H9 (cell line): ENCODE results near the gene PLPP1. TPM values are rescaled to one million over a fixed set of nuclear protein-coding genes. Genes with fewer than 3 reads are reported as not detected.

Experiments used
- DNase-seq: peaks from one replicate; pipeline ENCODE4 v3.0.0-alpha.2; 2017
- H2AFZ ChIP-seq: one replicate; pipeline ENCODE4 v1.6.1; 2013; ENCODE audit warnings: mild to moderate bottlenecking, low read length, control low read depth, moderate library complexity
- H2AK5ac ChIP-seq: 2 replicates; pipeline ENCODE4 v1.6.1; 2013; ENCODE audit warnings: low read length, control low read depth, mixed read lengths; ENCODE audit not compliant: insufficient read length
- H2BK120ac ChIP-seq: one replicate; pipeline ENCODE4 v1.6.1; 2013; ENCODE audit warnings: low read depth, mild to moderate bottlenecking, low read length, control low read depth, inconsistent platforms; ENCODE audit not compliant: poor library complexity, severe bottlenecking
- H2BK12ac ChIP-seq: 2 replicates; pipeline ENCODE4 v1.6.1; 2013; ENCODE audit warnings: low read length, control low read depth, mixed read lengths, low read depth; ENCODE audit not compliant: insufficient read length
- H2BK15ac ChIP-seq: 2 replicates; pipeline ENCODE4 v1.6.1; 2013; ENCODE audit warnings: low read depth, low read length, control low read depth
- H2BK20ac ChIP-seq: one replicate; pipeline ENCODE4 v1.6.1; 2013; ENCODE audit warnings: low read depth, mild to moderate bottlenecking, low read length, control low read depth, inconsistent platforms; ENCODE audit not compliant: poor library complexity, severe bottlenecking
- H2BK5ac ChIP-seq: 2 replicates; pipeline ENCODE4 v1.6.1; 2013; ENCODE audit warnings: low read length, control low read depth, mixed read lengths; ENCODE audit not compliant: insufficient read length
- H3K14ac ChIP-seq: 2 replicates; pipeline ENCODE4 v1.6.1; 2013; ENCODE audit warnings: low read length, control low read depth; ENCODE audit not compliant: insufficient read depth
- H3K18ac ChIP-seq: 2 replicates; pipeline ENCODE4 v1.6.1; 2013; ENCODE audit warnings: low read depth, mild to moderate bottlenecking, mixed read lengths, low read length, control low read depth; ENCODE audit not compliant: insufficient read length
- H3K23ac ChIP-seq: 2 replicates; pipeline ENCODE4 v1.6.1; 2013; ENCODE audit warnings: low read length, control low read depth, mixed read lengths, low read depth; ENCODE audit not compliant: insufficient read length
- H3K23me2 ChIP-seq: 2 replicates; pipeline ENCODE4 v1.6.1; 2013; ENCODE audit warnings: low read depth, mild to moderate bottlenecking, mixed read lengths, low read length, control low read depth; ENCODE audit not compliant: insufficient read length, poor library complexity, severe bottlenecking
- H3K27ac ChIP-seq: 2 replicates; pipeline ENCODE4 v1.5.1; 2013; ENCODE audit warnings: low read length, control low read depth, mixed read lengths, low read depth; ENCODE audit not compliant: insufficient read length
- H3K27me3 ChIP-seq: 2 replicates; pipeline ENCODE4 v1.6.1; 2013; ENCODE audit warnings: low read length, control low read depth, inconsistent platforms; ENCODE audit not compliant: insufficient read depth
- H3K4ac ChIP-seq: 2 replicates; pipeline ENCODE4 v1.6.1; 2013; ENCODE audit warnings: low read depth, mild to moderate bottlenecking, control low read depth, inconsistent platforms, low read length, moderate library complexity
- H3K4me1 ChIP-seq: 2 replicates; pipeline ENCODE4 v1.6.1; 2013; ENCODE audit warnings: low read length, control low read depth, inconsistent platforms; ENCODE audit not compliant: insufficient read depth
- H3K4me2 ChIP-seq: 2 replicates; pipeline ENCODE4 v1.6.1; 2013; ENCODE audit warnings: low read length, control low read depth, mixed read lengths; ENCODE audit not compliant: insufficient read length, insufficient read depth
- H3K56ac ChIP-seq: 2 replicates; pipeline ENCODE4 v1.6.1; 2013; ENCODE audit warnings: low read depth, mild to moderate bottlenecking, mixed read lengths, low read length, control low read depth; ENCODE audit not compliant: insufficient read length
- H3K79me1 ChIP-seq: 2 replicates; pipeline ENCODE4 v1.6.1; 2013; ENCODE audit warnings: low read depth, mild to moderate bottlenecking, moderate library complexity, low read length, control low read depth, inconsistent platforms; ENCODE audit not compliant: insufficient read depth, poor library complexity, severe bottlenecking
- H3K79me2 ChIP-seq: 2 replicates; pipeline ENCODE4 v1.6.1; 2013; ENCODE audit warnings: low read length, control low read depth, inconsistent platforms; ENCODE audit not compliant: insufficient read depth
- H3K9ac ChIP-seq: 2 replicates; pipeline ENCODE4 v1.6.1; 2013; ENCODE audit warnings: low read length, control low read depth, mixed read lengths; ENCODE audit not compliant: insufficient read length; ENCODE audit errors: extremely low read depth
- H3K9me3 ChIP-seq: one replicate; pipeline ENCODE4 v1.6.1; 2013; ENCODE audit warnings: low read depth, low read length, inconsistent platforms; ENCODE audit not compliant: control insufficient read depth
- H3T11ph ChIP-seq: one replicate; pipeline ENCODE4 v1.6.1; 2013; ENCODE audit warnings: mild to moderate bottlenecking, low read length, control low read depth, inconsistent platforms
- H4K20me1 ChIP-seq: one replicate; pipeline ENCODE4 v1.6.1; 2013; ENCODE audit not compliant: control insufficient read depth, insufficient read length, insufficient read depth
- H4K5ac ChIP-seq: 2 replicates; pipeline ENCODE4 v1.6.1; 2013; ENCODE audit warnings: low read depth, mild to moderate bottlenecking, mixed read lengths, low read length, control low read depth; ENCODE audit not compliant: insufficient read length
- H4K8ac ChIP-seq: replicated peaks from 2 replicates; pipeline ENCODE4 v1.6.1; 2013; ENCODE audit warnings: low read length, control low read depth, mixed read lengths, low read depth; ENCODE audit not compliant: insufficient read length
- H4K91ac ChIP-seq: 2 replicates; pipeline ENCODE4 v1.6.1; 2013; ENCODE audit warnings: low read depth, mild to moderate bottlenecking, moderate library complexity, mixed read lengths, low read length, control low read depth; ENCODE audit not compliant: insufficient read length
- H3K27ac Mint-ChIP-seq, 3 experiments: 2 replicates in 2 of 3; 3 replicates in 1 of 3; pipeline ENCODE4 v1.8.0; 2020 to 2021; ENCODE audit warnings: mixed read lengths in 3 of 3, mild to moderate bottlenecking in 1 of 3, moderate library complexity in 1 of 3
- H3K27me3 Mint-ChIP-seq: 2 replicates; pipeline ENCODE4 v1.8.0; 2021; ENCODE audit warnings: low read depth, mild to moderate bottlenecking, moderate library complexity, mixed read lengths
- H3K36me3 Mint-ChIP-seq, 3 experiments: 2 replicates in 2 of 3; 3 replicates in 1 of 3; pipeline ENCODE4 v1.8.0; 2020 to 2021; ENCODE audit warnings: low read depth in 3 of 3, mixed read lengths in 3 of 3; ENCODE audit not compliant: insufficient read depth in 1 of 3
- H3K4me1 Mint-ChIP-seq, 2 experiments: 2 replicates each; pipeline ENCODE4 v1.8.0; 2020; ENCODE audit warnings: mixed read lengths in 2 of 2
- H3K4me3 Mint-ChIP-seq, 2 experiments: 2 replicates in 1 of 2; 3 replicates in 1 of 2; pipeline ENCODE4 v1.8.0; 2020 to 2021; ENCODE audit warnings: mild to moderate bottlenecking in 2 of 2, mixed read lengths in 2 of 2, moderate library complexity in 1 of 2
- H3K9me3 Mint-ChIP-seq, 2 experiments: 2 replicates in 1 of 2; 3 replicates in 1 of 2; pipeline ENCODE4 v1.8.0; 2020; ENCODE audit warnings: mild to moderate bottlenecking in 2 of 2, mixed read lengths in 2 of 2, moderate library complexity in 1 of 2
- WGBS: extraction: QIAGEN DNeasy Blood & Tissue Kit; methylation state at CpG from one replicate; pipeline ENCODE4 v1.1.7; 2013; ENCODE audit warnings: missing lambda C conversion rate, low lambda C conversion rate, mixed read lengths; ENCODE audit not compliant: insufficient read length; ENCODE audit errors: extremely low coverage; 5-methylcytosine and 5-hydroxymethylcytosine counted together
- total RNA-seq: library from RNA; stranded (reverse); gene quantifications from 2 replicates; pipeline ENCODE4 v1.2.1, GENCODE V29; 2021
- TF ChIP-seq, protein P1 (sequence below): fragments of 200-600 bp; sonication (generic); conservative IDR thresholded peaks from 3 replicates; pipeline ENCODE4 v1.8.0; 2021; ENCODE audit warnings: antibody characterized with exemption, mild to moderate bottlenecking

Gene PLPP1
- total RNA-seq, 1 experiment from 2014 or later, result 85.9 TPM

DNA sequence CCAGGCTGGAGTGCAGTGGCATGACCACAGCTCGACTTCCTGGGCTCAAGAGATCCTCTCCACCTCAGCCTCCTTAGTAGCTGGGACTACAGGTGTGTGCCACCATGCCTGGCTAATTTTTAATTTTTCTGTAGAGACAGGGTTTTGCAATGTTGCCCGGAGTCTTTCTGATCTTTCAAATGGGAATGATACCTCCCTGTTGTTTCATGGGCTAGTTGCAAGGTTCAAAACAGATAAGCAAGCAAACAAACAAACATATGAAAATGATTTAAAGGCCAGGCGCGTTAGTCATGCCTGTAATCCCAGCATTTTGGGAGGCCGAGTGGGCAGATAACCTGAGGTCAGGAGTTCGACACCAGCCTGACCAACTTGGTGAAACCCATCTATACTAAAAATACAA is 45.3 kb upstream of the PLPP1 start:
- TF ChIP-seq, protein P1, sequence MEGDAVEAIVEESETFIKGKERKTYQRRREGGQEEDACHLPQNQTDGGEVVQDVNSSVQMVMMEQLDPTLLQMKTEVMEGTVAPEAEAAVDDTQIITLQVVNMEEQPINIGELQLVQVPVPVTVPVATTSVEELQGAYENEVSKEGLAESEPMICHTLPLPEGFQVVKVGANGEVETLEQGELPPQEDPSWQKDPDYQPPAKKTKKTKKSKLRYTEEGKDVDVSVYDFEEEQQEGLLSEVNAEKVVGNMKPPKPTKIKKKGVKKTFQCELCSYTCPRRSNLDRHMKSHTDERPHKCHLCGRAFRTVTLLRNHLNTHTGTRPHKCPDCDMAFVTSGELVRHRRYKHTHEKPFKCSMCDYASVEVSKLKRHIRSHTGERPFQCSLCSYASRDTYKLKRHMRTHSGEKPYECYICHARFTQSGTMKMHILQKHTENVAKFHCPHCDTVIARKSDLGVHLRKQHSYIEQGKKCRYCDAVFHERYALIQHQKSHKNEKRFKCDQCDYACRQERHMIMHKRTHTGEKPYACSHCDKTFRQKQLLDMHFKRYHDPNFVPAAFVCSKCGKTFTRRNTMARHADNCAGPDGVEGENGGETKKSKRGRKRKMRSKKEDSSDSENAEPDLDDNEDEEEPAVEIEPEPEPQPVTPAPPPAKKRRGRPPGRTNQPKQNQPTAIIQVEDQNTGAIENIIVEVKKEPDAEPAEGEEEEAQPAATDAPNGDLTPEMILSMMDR, result no peak
- no peak overlapping the region for H2BK120ac ChIP-seq
- no peak overlapping the region for H2BK12ac ChIP-seq
- no peak overlapping the region for H3K56ac ChIP-seq
- no peak overlapping the region for H3K23ac ChIP-seq
- no peaks in the 10 kb centered on the region for H3K4me1 ChIP-seq
- no peak overlapping the region for H4K8ac ChIP-seq
- H3K9me3 ChIP-seq, result no peaks in the 10 kb centered on the region
- no peaks in the 10 kb centered on the region for H3K79me2 ChIP-seq
- H4K20me1 ChIP-seq, result no peaks in the 10 kb centered on the region
- no peak overlapping the region for H3K9ac ChIP-seq
- Mint-ChIP-seq H3K4me1 (peaks cover 33 to 36% of the 10 kb centered on the region in 2 experiments), H3K27ac (no peak overlapping the region), H3K9me3 (no peaks in the 10 kb centered on the region), H3K27me3 (no peaks in the 10 kb centered on the region), H3K4me3 (no peak overlapping the region), H3K36me3 (no peaks in the 10 kb centered on the region)
- H2AFZ ChIP-seq, result no peak overlapping the region
- H3K23me2 ChIP-seq, result no peaks in the 10 kb centered on the region
- H3K79me1 ChIP-seq, result no peaks in the 10 kb centered on the region
- H3K18ac ChIP-seq, result no peak overlapping the region
- no peak overlapping the region for H3K4ac ChIP-seq
- H2BK15ac ChIP-seq, result no peak overlapping the region
- no peak overlapping the region for H2AK5ac ChIP-seq
- no peak overlapping the region for H4K5ac ChIP-seq
- H2BK5ac ChIP-seq, result no peak overlapping the region
- H3K27me3 ChIP-seq, result no peaks in the 10 kb centered on the region
- no peak overlapping the region for H3K27ac ChIP-seq
- H3K14ac ChIP-seq, result no peak overlapping the region
- no peak for DNase-seq
- no peak overlapping the region for H4K91ac ChIP-seq
- H3T11ph ChIP-seq, result no peak overlapping the region
- no peak overlapping the region for H3K4me2 ChIP-seq
- WGBS, result no CpG with 5 or more reads among the region's 6 CpGs
- no peak overlapping the region for H2BK20ac ChIP-seq
